HepG2 (cell line): ENCODE results near the gene CYBRD1. TPM values are rescaled to one million over a fixed set of nuclear protein-coding genes. Genes with fewer than 3 reads are reported as not detected.

ENCODE experiments used
- ATAC-seq: fragments of 200-7000 bp; cut with Tn5 transposase; 3 replicates; pipeline ENCODE4 v1.9.1; 2020; ENCODE audit warnings: mild to moderate bottlenecking, moderate library complexity
- BruUV-seq: library from RNA; stranded (reverse); fragments of 400-500 nt; replicated peaks from 2 replicates; lab custom pipeline; 2021; lab: Mats Ljungman, UMichigan
- CTCF ChIA-PET: fragments of 300-600 bp; formaldehyde crosslinking; extraction: SDS; loops from one replicate; lab custom pipeline; 2021; ENCODE audit warnings: low total read pairs, inconsistent platforms, low intra/inter-chr PET ratio; lab: Yijun Ruan, JAX
- POLR2A ChIA-PET: fragments of 350-600 bp; sonication (Branson Sonifier 250); formaldehyde crosslinking; loops from one replicate; lab custom pipeline; 2020; ENCODE audit warnings: antibody characterized with exemption, inconsistent platforms; lab: Yijun Ruan, JAX
- DNase-seq: peaks from one replicate; pipeline ENCODE4 v3.0.0-alpha.2; 2015; ENCODE audit warnings: low spot score
- FAIRE-seq: peaks from 3 replicates; lab custom pipeline; 2011; peaks lifted over from hg19 to GRCh38; lab: Jason Lieb, UNC
- H2AFZ ChIP-seq: one replicate; pipeline ENCODE4 v1.6.1; 2011; ENCODE audit warnings: low read length, inconsistent platforms
- H3K27ac ChIP-seq: fragments of 300-600 bp; 3 replicates; pipeline ENCODE4 v1.8.0; 2011; ENCODE audit warnings: mixed run types, mild to moderate bottlenecking, mixed read lengths, low read length, inconsistent platforms; ENCODE audit not compliant: insufficient read depth; ENCODE audit errors: extremely low read length
- H3K27me3 ChIP-seq, 2 experiments: fragments of 200-600 bp in 1 of 2; 2 replicates in 1 of 2; 3 replicates in 1 of 2; pipeline versions ENCODE4 v1.6.0 to v1.8.0; 2011; ENCODE audit warnings: low read length in 2 of 2, mild to moderate bottlenecking in 2 of 2, moderate library complexity in 2 of 2, inconsistent platforms in 1 of 2; ENCODE audit not compliant: insufficient read depth in 2 of 2, control insufficient read depth in 1 of 2
- H3K36me3 ChIP-seq, 2 experiments: fragments of 200-600 bp in 1 of 2; replicated peaks in 1 of 2; 2 replicates in 1 of 2; 3 replicates in 1 of 2; pipeline versions ENCODE4 v1.5.1 to v1.8.0; 2011; ENCODE audit warnings: low read length in 2 of 2, inconsistent platforms in 1 of 2; ENCODE audit not compliant: insufficient read depth in 2 of 2, control insufficient read depth in 1 of 2
- H3K4me1 ChIP-seq: 2 replicates; pipeline ENCODE4 v1.5.1; 2012; ENCODE audit warnings: low read length, inconsistent platforms; ENCODE audit not compliant: insufficient read depth
- H3K4me2 ChIP-seq: 2 replicates; pipeline ENCODE4 v1.6.0; 2011; ENCODE audit warnings: low read depth, low read length, inconsistent platforms
- H3K4me3 ChIP-seq, 3 experiments: fragments of 200-600 bp in 1 of 3; sonication (generic), shearing (Covaris generic) in 1 of 3; replicated peaks in 1 of 3; 2 replicates each; pipeline ENCODE4 v1.5.1; 2011 to 2016; ENCODE audit warnings: low read length in 3 of 3, inconsistent platforms in 2 of 3, low read depth in 2 of 3, mild to moderate bottlenecking in 2 of 3, control low read depth in 1 of 3, mixed read lengths in 1 of 3; ENCODE audit not compliant: insufficient read depth in 1 of 3
- H3K79me2 ChIP-seq: one replicate; pipeline ENCODE4 v1.6.1; 2011; ENCODE audit warnings: low read length, inconsistent platforms; ENCODE audit not compliant: insufficient read depth
- H3K9ac ChIP-seq: 2 replicates; pipeline ENCODE4 v1.6.0; 2011; ENCODE audit warnings: mild to moderate bottlenecking, low read depth, low read length, inconsistent platforms; ENCODE audit not compliant: insufficient read depth
- H3K9me3 ChIP-seq: 2 replicates; pipeline ENCODE4 v1.5.1; 2012; ENCODE audit warnings: mild to moderate bottlenecking, low read length
- H4K20me1 ChIP-seq: 2 replicates; pipeline ENCODE4 v1.6.0; 2011; ENCODE audit warnings: inconsistent platforms, mild to moderate bottlenecking, low read length, moderate library complexity; ENCODE audit not compliant: insufficient read depth
- ARNT2 ChIP-seq: sonication (generic); formaldehyde crosslinking; IDR thresholded peaks from 2 replicates; pipeline ENCODE4 v1.8.0; 2022; ENCODE audit warnings: mild to moderate bottlenecking, low read depth, missing genetic modification reagents, moderate library complexity
- CEBPB ChIP-seq: IDR thresholded peaks from 2 replicates; pipeline ENCODE4 v1.6.1; 2011; ENCODE audit warnings: low read depth, low read length, improper control_type of control experiment, borderline replicate concordance
- CEBPG ChIP-seq: IDR thresholded peaks from 2 replicates; pipeline ENCODE4 v1.6.1; 2016
- GTF2F1 ChIP-seq: fragments of 150-350 bp; IDR thresholded peaks from 2 replicates; pipeline ENCODE4 v1.6.1; 2014; ENCODE audit warnings: low read length
- HCFC1 ChIP-seq: fragments of 150-350 bp; IDR thresholded peaks from 2 replicates; pipeline ENCODE4 v1.6.1; 2014; ENCODE audit warnings: low read depth, low read length
- MTF2 ChIP-seq: sonication (generic); formaldehyde crosslinking; IDR thresholded peaks from 2 replicates; pipeline ENCODE4 v1.5.0; 2020; ENCODE audit warnings: missing genetic modification reagents, borderline replicate concordance
- REST ChIP-seq, 2 experiments: IDR thresholded peaks; 2 replicates each; pipeline ENCODE4 v1.6.1; 2011 to 2012; ENCODE audit warnings: low read length in 2 of 2, borderline replicate concordance in 1 of 2, low read depth in 1 of 2, mild to moderate bottlenecking in 1 of 2, moderate library complexity in 1 of 2
- SMAD1 ChIP-seq: sonication (generic); formaldehyde crosslinking; IDR thresholded peaks from 2 replicates; pipeline ENCODE4 v1.4.0; 2020; ENCODE audit warnings: missing genetic modification reagents, low read depth, mild to moderate bottlenecking, borderline replicate concordance
- TBX2 ChIP-seq: sonication (generic); formaldehyde crosslinking; IDR thresholded peaks from 2 replicates; pipeline ENCODE4 v1.5.0; 2020; ENCODE audit warnings: missing genetic modification reagents, mild to moderate bottlenecking, borderline replicate concordance
- ZNF746 ChIP-seq: sonication (generic); formaldehyde crosslinking; IDR thresholded peaks from 2 replicates; pipeline ENCODE4 v1.8.0; 2022; ENCODE audit warnings: mild to moderate bottlenecking, missing genetic modification reagents
- ZNF75D ChIP-seq: sonication (generic); formaldehyde crosslinking; IDR thresholded peaks from 2 replicates; pipeline ENCODE4 v1.8.1; 2023; ENCODE audit warnings: missing genetic modification reagents, mild to moderate bottlenecking, borderline replicate concordance
- ZSCAN30 ChIP-seq: sonication (generic); formaldehyde crosslinking; IDR thresholded peaks from 2 replicates; pipeline ENCODE4 v1.5.0; 2020; ENCODE audit warnings: mild to moderate bottlenecking, missing genetic modification reagents
- WGBS: methylation state at CpG from one replicate; pipeline ENCODE4 v1.1.6; 2017; ENCODE audit warnings: low lambda C conversion rate; 5-methylcytosine and 5-hydroxymethylcytosine counted together
- in situ Hi-C: cut with HindIII; loops from 2 replicates; pipeline ENCODE4 v1.10.0; 2017; ENCODE audit warnings: low pct_unique_long_range_greater_than_20kb; ENCODE audit not compliant: extremely low pct_ligation_motif_present
- intact Hi-C: fragments of 100-400 bp; cut with micrococcal nuclease; formaldehyde crosslinking; loops from one replicate; pipeline ENCODE4 v1.10.0; 2022; ENCODE audit not compliant: unreplicated experiment
- polyA plus RNA-seq, 8 experiments: library from polyadenylated mRNA; depleted of rRNA in 3 of 8; stranded (reverse) in 7 of 8; unstranded in 1 of 8; fragments of >200 nt; fragmentation: Illumina TruSeq in 4 of 8; extraction: Trizol in 4 of 8; gene quantifications; 2 replicates each; pipeline versions ENCODE4 v1.2.1 to v1.2.3, GENCODE V29; 2011 to 2016; ENCODE audit warnings: low read depth in 4 of 8, missing spikeins in 1 of 8, mixed read lengths in 1 of 8; ENCODE audit not compliant: insufficient read depth in 1 of 8
- total RNA-seq, 5 experiments: library from RNA; depleted of rRNA; stranded (reverse); fragments of >200 nt; fragmentation: Illumina TruSeq; extraction: Trizol; gene quantifications; 2 replicates each; pipeline ENCODE4 v1.2.3, GENCODE V29; 2016; ENCODE audit warnings: low read depth in 1 of 5
- TF ChIP-seq, protein P1 (sequence below): IDR thresholded peaks from 2 replicates; pipeline ENCODE4 v1.6.1; 2016; ENCODE audit warnings: low read depth, borderline replicate concordance

The CYBRD1 gene
- total and polyA plus RNA-seq, 2 of the 13 experiments (the other 11 are each of a cell fraction or from before 2014, with no cell fraction given) = 0.13 to 0.42 TPM

GRCh38 chr2:171523088-171524017 is 1.1 kb downstream of the CYBRD1 start (continued):
- TF ChIP-seq ZNF746 (CRISPR knock-in tag) (0 out of 2 replicates have a peak, but pooled peaks have one; percentile 25), ARNT2 (CRISPR knock-in tag) (no peak; the same call in 1 of the 2 replicates), MTF2 (CRISPR knock-in tag) (peak; percentile 73), ZSCAN30 (no peak), GTF2F1 (no peak), SMAD1 (no peak)
- TF ChIP-seq, protein P1, sequence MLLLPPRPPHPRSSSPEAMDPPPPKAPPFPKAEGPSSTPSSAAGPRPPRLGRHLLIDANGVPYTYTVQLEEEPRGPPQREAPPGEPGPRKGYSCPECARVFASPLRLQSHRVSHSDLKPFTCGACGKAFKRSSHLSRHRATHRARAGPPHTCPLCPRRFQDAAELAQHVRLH (CRISPR knock-in tag) = no peak

- FAIRE-seq (no peak), DNase-seq (no peak), ATAC-seq (peak; percentile 10; the same call in 1 of the 3 replicates)
- no peaks in the 10 kb centered on the region for H3K79me2 ChIP-seq
- no peaks in the 10 kb centered on the region for H4K20me1 ChIP-seq
- CTCF ChIA-PET = no interaction called here
- in situ Hi-C loops (no loop called here), intact Hi-C loops (no loop called here)
- peaks cover 20% of the 10 kb centered on the region for H3K4me1 ChIP-seq
- H3K9me3 ChIP-seq = no peaks in the 10 kb centered on the region
- POLR2A ChIA-PET = no interaction called here
- peak overlapping the region; percentile 38; the same call in 1 of the 2 replicates for H3K9ac ChIP-seq
- H2AFZ ChIP-seq = peak overlapping the region; percentile 67
- H3K4me2 ChIP-seq = peak overlapping the region; percentile 99
- no TSS peak for BruUV-seq
- H3K36me3 ChIP-seq = no peaks in the 10 kb centered on the region
- 48% methylated on average over 5 of the region's 6 CpGs for WGBS
- H3K27me3 ChIP-seq = peaks cover 7 to 61% of the 10 kb centered on the region in 2 experiments; a peak in 3 of 5 replicates
- peak overlapping the region; percentile 72 to 87 (median 73) for H3K4me3 ChIP-seq
- TF ChIP-seq CEBPB (peak; percentile 85), REST (IDR thresholded peaks at IDR 0.05; ENCODE audit: borderline replicate concordance in 1 of 2, low read depth in 1 of 2, low read length in 2 of 2) (no peak), ZNF75D (CRISPR knock-in tag) (no peak), HCFC1 (0 out of 2 replicates have a peak, but pooled peaks have one; percentile 11), TBX2 (CRISPR knock-in tag) (0 out of 2 replicates have a peak, but pooled peaks have one; percentile 22), CEBPG (CRISPR knock-in tag) (peak; percentile 48; the same call in 1 of the 2 replicates)
- H3K27ac ChIP-seq = no peak overlapping the region
Observed at GRCh38 chr2:171524018-171524401, 1.7 kb downstream of the CYBRD1 start.
